ENCODE measurements around the gene MOSPD3. TPM values are rescaled to one million over a fixed set of nuclear protein-coding genes. Genes with fewer than 3 reads are reported as not detected.

MOSPD3 gene
- total RNA-seq, 1 experiment from 2014 or later, result 16.7 TPM

GRCh38 chr7:100563100-100563564 is 49.2 kb upstream of the MOSPD3 start:
- TF ChIP-seq CTCF (conservative IDR thresholded peaks at IDR 0.05), result no peak
- H3K79me1 ChIP-seq (ENCODE audit: insufficient read depth, low read depth, low read length, poor library complexity, severe bottlenecking), result no peaks in the 10 kb centered on the region
- no peak overlapping the region for H2BK12ac ChIP-seq (ENCODE audit: insufficient read length, low read depth, low read length)
- no peak overlapping the region for H2BK15ac ChIP-seq (ENCODE audit: low read depth, low read length)
- no peak overlapping the region for H3K14ac ChIP-seq (ENCODE audit: insufficient read depth, low read length)
- no peaks in the 10 kb centered on the region for H3K27me3 ChIP-seq (ENCODE audit: insufficient read depth, low read length)
- H4K91ac ChIP-seq (ENCODE audit: insufficient read length, low read depth, low read length), result no peak overlapping the region
- no peaks in the 10 kb centered on the region for H3K79me2 ChIP-seq (ENCODE audit: insufficient read depth, low read length)
- no peaks in the 10 kb centered on the region for H4K20me1 ChIP-seq (ENCODE audit: control insufficient read depth, insufficient read depth, insufficient read length)
- Mint-ChIP-seq H3K4me1 (peaks cover 9 to 14% of the 10 kb centered on the region in 2 experiments), H3K4me3 (no peak overlapping the region), H3K27me3 (ENCODE audit: low read depth) (no peaks in the 10 kb centered on the region), H3K36me3 (ENCODE audit: insufficient read depth in 1 of 3, low read depth in 3 of 3) (peaks cover 0 to 7% (median 4%) of the 10 kb centered on the region in 3 experiments; a peak in 3 of 7 replicates), H3K9me3 (no peaks in the 10 kb centered on the region), H3K27ac (no peak overlapping the region)
- no peak overlapping the region for H2AFZ ChIP-seq (ENCODE audit: low read length)
- no peak overlapping the region for H3K23ac ChIP-seq (ENCODE audit: insufficient read length, low read depth, low read length)
- H2BK120ac ChIP-seq (ENCODE audit: low read depth, low read length, poor library complexity, severe bottlenecking), result no peak overlapping the region
- H3K9me3 ChIP-seq (ENCODE audit: control insufficient read depth, low read depth, low read length), result no peaks in the 10 kb centered on the region
- H3K4ac ChIP-seq (ENCODE audit: low read depth, low read length), result no peak overlapping the region
- no peak overlapping the region for H4K5ac ChIP-seq (ENCODE audit: insufficient read length, low read depth, low read length)
- DNase-seq, result no peak
- H3K18ac ChIP-seq (ENCODE audit: insufficient read length, low read depth, low read length), result no peak overlapping the region
- H3T11ph ChIP-seq (ENCODE audit: low read length), result no peak overlapping the region
- H2BK5ac ChIP-seq (ENCODE audit: insufficient read length, low read length), result no peak overlapping the region
- no peak overlapping the region for H4K8ac ChIP-seq (replicated peaks; ENCODE audit: insufficient read length, low read depth, low read length)
- no peaks in the 10 kb centered on the region for H3K23me2 ChIP-seq (ENCODE audit: insufficient read length, low read depth, low read length, poor library complexity, severe bottlenecking)
- peaks cover 4% of the 10 kb centered on the region; the same call in 1 of the 2 replicates for H3K4me1 ChIP-seq (ENCODE audit: insufficient read depth, low read length)
- no peak overlapping the region for H3K27ac ChIP-seq (ENCODE audit: insufficient read length, low read depth, low read length)
- no peak overlapping the region for H3K9ac ChIP-seq (ENCODE audit: extremely low read depth, insufficient read length, low read length)
- H2AK5ac ChIP-seq (ENCODE audit: insufficient read length, low read length), result no peak overlapping the region
- H3K56ac ChIP-seq (ENCODE audit: insufficient read length, low read depth, low read length), result no peak overlapping the region
- no CpG with 5 or more reads among the region's 8 CpGs for WGBS (ENCODE audit: extremely low coverage, insufficient read length, low lambda C conversion rate)
- H3K4me2 ChIP-seq (ENCODE audit: insufficient read depth, insufficient read length, low read length), result no peak overlapping the region
- H2BK20ac ChIP-seq (ENCODE audit: low read depth, low read length, poor library complexity, severe bottlenecking), result no peak overlapping the region
